BJ (cell line): ENCODE measurements around the gene LRMDA. TPM values are rescaled to one million over a fixed set of nuclear protein-coding genes. Genes with fewer than 3 reads are reported as not detected.

Experiments used
- CTCF ChIA-PET: fragments of 350-600 bp; formaldehyde crosslinking; extraction: SDS; loops from one replicate; lab custom pipeline; 2021; ENCODE audit warnings: antibody characterized with exemption, inconsistent platforms; lab: Yijun Ruan, JAX
- POLR2A ChIA-PET: fragments of 300-600 bp; sonication (Branson Sonifier 250); formaldehyde crosslinking; extraction: SDS; loops from one replicate; lab custom pipeline; 2021; ENCODE audit warnings: antibody characterized with exemption; lab: Charles Lee
- DNase-seq: peaks from one replicate; pipeline ENCODE4 v3.0.0-alpha.2; 2011; ENCODE audit warnings: low read depth
- H3K27me3 ChIP-seq: 2 replicates; pipeline ENCODE4 v1.6.0; 2011; ENCODE audit warnings: low read length; ENCODE audit not compliant: control insufficient read depth, insufficient read depth
- H3K36me3 ChIP-seq: 2 replicates; pipeline ENCODE4 v1.5.1; 2011; ENCODE audit warnings: low read length; ENCODE audit not compliant: control insufficient read depth, insufficient read depth
- H3K4me3 ChIP-seq: 2 replicates; pipeline ENCODE4 v1.5.1; 2011; ENCODE audit warnings: low read depth, mild to moderate bottlenecking, control low read depth, low read length
- polyA plus RNA-seq: library from polyadenylated mRNA; depleted of rRNA; stranded (reverse); fragments of >200 nt; gene quantifications from 2 replicates; pipeline ENCODE4 v1.2.3, GENCODE V29; 2011
- TF ChIP-seq, protein P1 (sequence below): IDR thresholded peaks from 2 replicates; pipeline ENCODE4 v1.5.1; 2011; ENCODE audit warnings: low read depth, mild to moderate bottlenecking, control low read depth, inconsistent platforms, low read length, moderate library complexity; ENCODE audit not compliant: insufficient read depth

Gene LRMDA
- polyA plus RNA-seq, 1 experiment: not detected

DNA sequence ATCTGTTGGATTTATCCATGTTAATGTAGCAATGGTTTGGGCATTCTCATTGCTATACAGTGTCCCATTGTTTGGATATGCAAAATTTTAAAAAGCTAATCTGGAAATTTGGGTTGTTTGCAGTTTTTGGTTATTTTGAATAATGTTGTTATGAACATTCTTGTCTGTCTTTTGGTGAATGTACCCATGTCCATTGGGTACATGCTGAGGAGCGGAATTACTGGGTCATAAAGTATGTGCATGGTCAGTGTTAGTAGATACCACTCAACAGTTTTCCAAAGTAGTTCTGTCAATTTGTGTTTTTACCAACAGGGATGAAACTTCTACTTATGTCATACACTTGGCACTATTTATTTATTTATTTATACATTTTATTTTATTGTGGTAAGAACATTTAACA, 153.9 kb downstream of the LRMDA start:
- POLR2A ChIA-PET: no interaction called here
- H3K27me3 ChIP-seq: no peaks in the 10 kb centered on the region
- no peaks in the 10 kb centered on the region for H3K36me3 ChIP-seq
- DNase-seq: no peak
- TF ChIP-seq, protein P1, sequence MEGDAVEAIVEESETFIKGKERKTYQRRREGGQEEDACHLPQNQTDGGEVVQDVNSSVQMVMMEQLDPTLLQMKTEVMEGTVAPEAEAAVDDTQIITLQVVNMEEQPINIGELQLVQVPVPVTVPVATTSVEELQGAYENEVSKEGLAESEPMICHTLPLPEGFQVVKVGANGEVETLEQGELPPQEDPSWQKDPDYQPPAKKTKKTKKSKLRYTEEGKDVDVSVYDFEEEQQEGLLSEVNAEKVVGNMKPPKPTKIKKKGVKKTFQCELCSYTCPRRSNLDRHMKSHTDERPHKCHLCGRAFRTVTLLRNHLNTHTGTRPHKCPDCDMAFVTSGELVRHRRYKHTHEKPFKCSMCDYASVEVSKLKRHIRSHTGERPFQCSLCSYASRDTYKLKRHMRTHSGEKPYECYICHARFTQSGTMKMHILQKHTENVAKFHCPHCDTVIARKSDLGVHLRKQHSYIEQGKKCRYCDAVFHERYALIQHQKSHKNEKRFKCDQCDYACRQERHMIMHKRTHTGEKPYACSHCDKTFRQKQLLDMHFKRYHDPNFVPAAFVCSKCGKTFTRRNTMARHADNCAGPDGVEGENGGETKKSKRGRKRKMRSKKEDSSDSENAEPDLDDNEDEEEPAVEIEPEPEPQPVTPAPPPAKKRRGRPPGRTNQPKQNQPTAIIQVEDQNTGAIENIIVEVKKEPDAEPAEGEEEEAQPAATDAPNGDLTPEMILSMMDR: no peak
- no peak overlapping the region for H3K4me3 ChIP-seq
- CTCF ChIA-PET: no interaction called here

DNA sequence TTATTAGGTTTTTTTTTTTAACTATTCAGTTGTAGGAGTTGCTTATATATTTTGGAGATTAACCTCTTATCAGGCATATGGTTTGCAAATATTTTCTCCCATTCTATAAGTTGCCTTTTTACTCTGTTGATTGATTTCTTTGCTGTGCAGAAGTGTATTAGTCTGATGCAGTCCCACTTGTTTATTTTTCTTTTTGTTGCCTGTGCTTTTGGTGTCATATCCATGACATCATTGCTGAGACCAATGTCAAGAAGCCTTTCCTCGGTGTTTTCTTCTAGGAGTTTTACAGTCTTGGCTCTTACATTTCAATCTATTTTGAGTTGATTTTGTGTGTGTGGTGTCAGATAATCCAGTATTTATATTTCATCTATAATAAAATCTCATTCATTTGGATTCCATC, 155.4 kb downstream of the LRMDA start:
- H3K4me3 ChIP-seq: no peak overlapping the region
- DNase-seq: no peak
- CTCF ChIA-PET: no interaction called here
- TF ChIP-seq, protein P1: no peak
- POLR2A ChIA-PET: no interaction called here
- H3K27me3 ChIP-seq: no peaks in the 10 kb centered on the region
- no peaks in the 10 kb centered on the region for H3K36me3 ChIP-seq

DNA sequence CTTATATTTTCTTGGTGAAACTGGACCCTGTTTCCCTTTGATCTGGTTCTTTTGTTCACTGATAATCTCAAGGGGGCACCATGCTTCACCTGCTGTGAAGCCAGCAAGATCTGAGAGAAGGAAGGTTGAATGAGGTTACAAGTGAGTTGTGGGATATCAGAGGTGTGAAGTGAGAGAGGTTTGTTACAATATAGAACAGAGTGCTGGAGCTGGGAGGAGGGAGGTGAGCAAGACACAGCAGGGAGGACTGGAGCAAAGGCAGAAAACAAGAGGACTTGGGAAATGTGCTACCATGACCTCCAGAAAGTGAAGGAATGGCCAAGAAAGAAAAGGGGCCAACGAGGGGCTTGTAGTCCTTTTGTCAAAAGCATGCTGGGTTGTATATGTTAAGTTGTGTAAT, 156.6 kb downstream of the LRMDA start:
- no peak for DNase-seq
- ChIA-PET POLR2A (no interaction called here), CTCF (no interaction called here)
- no peaks in the 10 kb centered on the region for H3K27me3 ChIP-seq
- TF ChIP-seq, protein P1: no peak
- no peak overlapping the region for H3K4me3 ChIP-seq
- H3K36me3 ChIP-seq: no peaks in the 10 kb centered on the region

DNA sequence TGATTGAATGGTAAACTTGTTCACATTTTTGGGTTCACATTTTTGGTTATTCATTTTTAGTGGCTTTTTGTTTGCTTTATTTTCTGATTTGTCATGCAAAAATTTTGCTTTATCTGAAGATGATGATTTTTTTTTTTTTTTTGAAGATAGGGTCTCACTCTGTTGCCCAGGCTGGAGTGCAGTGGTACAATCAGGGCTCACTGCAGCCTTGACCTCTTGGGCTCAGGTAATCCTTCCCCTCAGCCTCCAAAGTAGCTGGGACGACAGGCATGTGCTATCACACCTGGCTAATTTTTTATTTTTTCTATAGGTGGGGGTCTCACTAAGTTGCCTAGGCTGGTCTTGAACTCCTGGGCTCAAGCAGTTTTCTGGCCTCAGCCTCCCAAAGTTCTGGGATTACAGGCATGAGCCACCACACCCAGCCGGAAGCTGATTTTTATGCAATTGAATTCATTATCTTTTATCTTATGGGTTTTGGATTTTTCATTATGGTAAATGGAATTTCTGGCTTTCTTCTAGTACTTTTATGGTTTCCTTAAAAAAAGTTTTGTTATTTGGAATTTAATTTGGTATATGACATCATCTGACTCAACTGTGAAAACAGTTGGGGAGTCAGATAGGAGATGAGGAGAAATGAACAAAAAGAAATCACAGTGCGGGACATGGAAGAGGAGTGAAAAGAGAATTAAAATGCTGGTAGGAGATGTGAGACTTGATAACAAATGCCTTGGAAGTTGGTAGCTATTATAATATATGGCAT, 158.7 kb downstream of the LRMDA start:
- no peaks in the 10 kb centered on the region for H3K36me3 ChIP-seq
- ChIA-PET POLR2A (no interaction called here), CTCF (no interaction called here)
- TF ChIP-seq, protein P1: no peak
- no peak overlapping the region for H3K4me3 ChIP-seq
- DNase-seq: no peak
- no peaks in the 10 kb centered on the region for H3K27me3 ChIP-seq

DNA sequence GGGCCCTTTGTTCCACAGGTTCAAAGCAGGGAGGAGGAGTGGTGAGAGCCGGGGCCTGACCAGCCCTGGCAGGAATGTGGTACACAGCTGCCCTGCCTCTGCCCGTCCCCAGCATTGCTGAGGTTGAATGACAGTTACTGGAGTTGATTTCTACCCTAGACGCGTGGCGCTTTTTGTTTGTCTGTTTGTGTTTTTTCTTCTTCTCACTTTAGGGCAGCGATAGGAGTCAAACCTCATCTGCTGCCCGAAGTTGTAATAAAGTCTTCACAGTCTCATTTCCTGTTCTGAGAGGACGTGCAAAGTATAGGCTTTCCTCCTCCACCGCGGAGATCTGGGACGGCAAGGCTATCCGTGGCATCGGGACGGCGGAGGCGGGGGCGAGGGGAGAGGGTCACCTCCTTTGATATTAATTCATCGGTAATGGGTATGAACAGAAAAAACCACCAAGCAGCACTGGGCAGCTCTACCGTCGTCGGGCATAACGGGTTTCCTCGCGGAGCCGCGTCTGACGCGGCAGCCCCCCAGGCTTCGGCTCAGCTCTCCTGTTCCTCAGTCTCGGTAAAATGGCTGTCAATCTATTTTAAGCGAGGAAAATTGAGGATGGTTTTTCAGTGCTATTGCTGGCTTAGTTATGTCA, 160.8 kb downstream of the LRMDA start:
- POLR2A ChIA-PET: no interaction called here
- no peak for DNase-seq
- Histone ChIP-seq H3K27me3 (no peaks in the 10 kb centered on the region), H3K36me3 (no peaks in the 10 kb centered on the region), H3K4me3 (no peak overlapping the region)
- TF ChIP-seq, protein P1: no peak
- CTCF ChIA-PET: no interaction called here
